Stimulated activated naive CD4-positive, alpha-beta T cell treated with Interleukin-2 at 50 U/mL for 16 hours (primary cell): ENCODE data around the gene INPP5A.
"Not testable (repeated sequence)": the region's sequence is repeated elsewhere in the genome, so short reads cannot be mapped to it uniquely, and the experiment has no call there.

Experiments used
- DNase-seq: peaks from one replicate; lab custom pipeline; 2025; lab: John Stamatoyannopoulos, UW

Gene INPP5A

GRCh38 chr10:132549371-132549770, 11.8 kb downstream of the INPP5A start:
- DNase-seq, result no peak

GRCh38 chr10:132550366-132551092, 12.9 kb downstream of the INPP5A start:
- DNase-seq, result no peak

DNA sequence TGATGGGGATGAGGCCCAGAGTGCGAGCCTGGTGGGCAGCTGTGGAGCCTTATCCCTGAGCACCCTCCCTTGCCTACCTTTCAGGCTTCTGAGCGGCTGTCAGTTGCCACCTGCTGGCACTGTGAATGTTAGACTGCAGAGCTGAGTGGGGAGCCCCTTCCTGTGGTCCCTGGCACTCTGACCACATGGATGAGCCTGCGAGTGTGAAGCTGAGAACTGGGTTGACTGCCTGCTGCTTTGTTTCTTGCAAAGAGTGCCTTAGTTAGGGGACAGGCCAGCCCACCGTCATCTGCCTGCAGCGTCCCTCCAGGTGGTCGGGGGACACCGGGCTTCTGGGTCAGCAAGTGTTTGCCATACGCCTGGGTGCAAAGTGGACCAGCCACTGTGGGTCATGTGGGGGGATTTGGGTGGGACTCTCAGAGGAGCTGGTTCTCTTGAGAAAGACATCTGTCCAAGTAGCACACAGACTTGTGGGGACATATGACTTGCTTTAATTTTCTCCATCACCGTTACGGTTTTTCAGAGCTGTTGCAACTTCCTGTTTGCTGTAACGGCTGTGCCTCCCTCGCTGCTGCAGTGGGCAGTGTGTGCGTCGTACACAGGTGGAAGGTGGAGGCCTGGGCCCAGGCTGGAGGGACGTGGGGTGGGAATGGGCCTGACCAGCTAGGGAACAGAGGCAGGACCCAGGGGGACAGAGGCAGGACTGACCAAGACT, 13.7 kb downstream of the INPP5A start:
- DNase-seq, result no peak

DNA sequence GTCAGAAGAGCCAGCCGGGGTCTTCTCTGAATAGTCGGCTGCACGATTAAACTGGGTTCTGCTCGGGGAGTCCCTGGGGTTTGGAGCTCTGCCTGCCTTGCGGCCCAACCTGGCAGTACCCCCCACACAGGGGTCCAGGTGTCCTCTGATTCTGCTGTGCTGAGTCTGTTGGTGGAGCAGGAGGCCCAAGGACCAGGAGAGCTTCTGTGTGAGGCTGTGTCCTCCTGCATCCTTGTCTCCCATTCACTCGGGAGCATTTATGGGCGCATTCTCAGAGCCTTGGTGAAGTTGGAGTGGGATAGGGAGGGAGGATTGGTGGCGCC, 14.2 kb downstream of the INPP5A start:
- DNase-seq, result no peak

GRCh38 chr10:132552635-132553034, 15.0 kb downstream of the INPP5A start:
- DNase-seq, result not testable (repeated sequence)

GRCh38 chr10:132553568-132553967, 16.0 kb downstream of the INPP5A start:
- not testable (repeated sequence) for DNase-seq

DNA sequence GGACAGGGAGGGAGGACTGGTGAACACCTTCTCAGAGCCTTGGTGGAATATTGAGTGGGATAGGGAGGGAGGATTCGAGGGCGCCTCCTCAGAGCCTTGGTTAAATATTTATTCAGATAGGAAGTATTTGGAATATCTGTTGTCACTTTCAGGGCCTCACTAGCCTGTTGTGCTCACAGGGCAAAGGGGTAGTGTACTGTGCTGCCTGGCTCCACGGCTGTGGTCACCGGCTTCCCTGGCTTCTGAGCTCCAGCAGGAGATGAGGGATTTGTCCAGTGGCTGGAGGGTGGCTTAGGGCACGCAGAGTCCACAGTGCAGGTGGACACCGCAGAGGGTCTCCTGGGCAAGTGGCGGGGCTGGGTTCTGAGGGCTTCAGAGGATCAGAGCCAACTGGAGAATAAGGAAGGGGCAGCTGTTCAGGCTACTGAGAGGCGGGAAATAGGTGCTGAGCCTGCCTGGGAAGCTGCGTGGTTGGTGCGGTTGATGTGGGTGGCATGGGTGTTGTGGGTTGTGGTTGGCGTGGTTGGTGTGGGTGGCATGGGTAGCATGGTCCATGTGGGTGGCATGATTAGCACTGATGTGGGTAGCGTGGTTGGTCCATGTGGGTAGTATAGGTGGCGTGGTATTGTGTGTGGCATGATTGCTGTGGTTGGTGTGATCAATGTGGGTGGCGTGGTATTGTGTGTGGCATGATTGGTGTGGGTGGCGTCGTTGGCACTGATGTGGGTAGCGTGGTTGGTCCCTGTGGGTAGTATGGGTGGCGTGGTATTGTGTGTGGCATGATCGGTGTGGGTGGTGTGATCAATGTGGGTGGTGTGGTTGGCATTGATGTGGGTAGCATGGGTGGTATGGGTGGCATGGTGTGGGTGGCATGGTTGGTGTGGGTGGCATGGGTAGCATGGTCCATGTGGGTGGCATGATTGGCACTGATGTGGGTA, 16.7 kb downstream of the INPP5A start:
- no peak for DNase-seq

DNA sequence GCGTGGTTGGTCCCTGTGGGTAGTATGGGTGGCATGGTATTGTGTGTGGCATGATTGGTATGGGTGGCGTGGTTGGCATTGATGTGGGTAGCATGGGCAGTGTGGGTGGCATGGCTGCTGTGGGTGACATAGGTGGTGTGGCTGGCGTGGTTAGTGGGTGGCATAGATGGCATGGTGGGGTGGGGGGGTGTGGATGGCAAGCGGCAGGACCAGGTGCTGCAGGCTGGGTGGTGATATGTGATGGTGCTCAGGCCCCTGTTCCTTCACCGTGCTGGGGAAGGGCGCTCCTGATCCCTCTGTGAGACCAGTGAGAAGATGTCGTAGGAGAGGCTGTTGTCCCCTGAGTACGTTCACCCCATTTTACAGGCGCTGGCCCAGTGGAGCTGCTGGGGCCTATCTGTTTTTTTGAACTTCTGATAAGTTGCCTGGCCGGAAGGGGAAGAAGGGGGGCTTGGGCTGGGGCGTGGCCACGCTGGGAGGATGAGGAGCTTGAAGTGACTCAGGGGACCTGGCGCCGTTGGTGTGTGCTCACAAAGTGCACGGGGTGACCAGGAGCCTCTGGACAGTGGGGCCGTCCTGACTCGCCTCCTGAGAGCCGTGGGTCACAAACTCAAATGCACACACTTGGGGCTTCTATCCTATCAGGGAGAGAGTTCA, 17.5 kb downstream of the INPP5A start:
- DNase-seq, result no peak

DNA sequence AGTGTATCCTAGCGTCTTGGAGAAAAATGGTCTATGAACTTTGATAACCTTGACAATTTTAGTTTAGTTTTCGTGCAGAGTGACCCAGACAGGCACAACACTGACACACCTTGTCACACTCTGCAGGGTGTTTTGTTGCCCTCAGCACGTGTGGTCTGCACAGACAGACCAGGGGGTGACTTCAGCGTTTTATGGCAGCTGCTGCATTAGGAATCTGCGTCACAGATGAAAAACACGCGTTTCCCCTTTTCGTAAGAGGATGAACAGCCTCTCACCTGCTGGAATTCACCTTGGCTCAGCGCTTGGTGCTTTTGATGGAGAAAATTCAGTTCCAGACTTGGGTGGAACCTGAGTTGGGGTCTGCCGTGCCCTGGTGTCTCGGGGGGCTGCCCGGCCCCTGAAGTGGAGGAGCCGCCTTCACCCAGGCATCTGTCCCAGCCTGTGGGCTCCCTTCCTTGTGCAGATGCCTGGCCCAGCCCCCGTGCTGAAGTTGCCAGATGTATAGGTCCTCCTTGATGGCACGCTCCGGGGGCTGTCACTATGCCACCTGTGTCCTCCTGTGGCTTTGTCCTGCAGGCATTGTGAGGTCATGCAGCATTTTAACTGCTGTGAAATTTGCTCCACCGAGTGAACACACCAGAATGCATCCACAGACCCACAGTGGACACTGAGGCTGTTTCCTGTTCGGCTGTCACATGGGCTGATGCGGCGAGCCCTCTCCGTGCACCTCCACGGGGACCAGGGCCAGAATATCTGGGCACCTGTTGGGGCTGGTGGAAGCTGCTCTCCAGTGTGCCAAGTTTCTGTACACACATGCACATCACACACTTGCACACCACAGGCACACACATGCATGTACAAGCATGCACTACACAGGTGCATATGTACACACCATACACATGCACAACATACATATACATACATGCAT, 18.3 kb downstream of the INPP5A start:
- DNase-seq, result no peak

GRCh38 chr10:132556994-132557441, 19.4 kb downstream of the INPP5A start:
- DNase-seq, result no peak

DNA sequence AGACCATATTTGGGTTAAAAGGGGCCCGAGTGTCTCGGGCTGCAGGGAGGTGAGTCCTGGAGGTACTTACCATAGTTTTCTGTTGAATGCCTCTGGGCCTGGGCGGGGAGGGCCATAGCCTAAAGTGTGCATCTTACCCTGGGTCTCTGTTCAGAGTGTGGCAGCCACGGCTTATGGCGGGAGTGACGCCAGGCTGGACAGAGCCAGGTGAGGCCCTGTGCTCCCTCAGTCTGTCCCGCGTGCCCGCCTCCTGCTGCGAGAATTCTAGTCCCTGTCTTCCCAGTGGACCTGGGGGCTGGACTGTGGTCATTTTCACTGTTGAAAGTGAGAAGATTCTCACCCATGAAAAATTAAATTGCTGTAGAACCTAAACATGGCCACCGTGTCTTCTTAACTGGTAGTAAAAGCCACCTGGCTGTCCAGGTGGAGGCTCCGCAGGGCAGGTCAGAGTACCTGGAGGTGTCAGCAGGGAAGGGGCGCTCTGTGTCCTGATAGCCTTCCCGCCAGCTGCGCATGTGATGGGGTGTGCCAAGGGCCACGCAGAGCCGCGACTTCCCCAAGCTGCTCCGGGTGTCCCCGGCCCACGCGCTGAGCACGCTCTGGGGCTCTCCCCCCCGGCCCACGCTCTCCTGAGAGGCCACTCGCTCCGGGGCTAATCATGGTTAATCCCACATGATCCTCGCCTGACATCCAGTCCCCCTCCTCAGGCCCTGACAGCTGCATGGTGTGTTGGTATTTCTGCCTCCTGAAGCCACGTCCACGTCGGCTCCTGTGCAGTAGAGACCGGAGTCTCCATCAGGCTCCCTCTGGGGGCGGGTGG, 20.3 kb downstream of the INPP5A start:
- DNase-seq, result no peak

DNA sequence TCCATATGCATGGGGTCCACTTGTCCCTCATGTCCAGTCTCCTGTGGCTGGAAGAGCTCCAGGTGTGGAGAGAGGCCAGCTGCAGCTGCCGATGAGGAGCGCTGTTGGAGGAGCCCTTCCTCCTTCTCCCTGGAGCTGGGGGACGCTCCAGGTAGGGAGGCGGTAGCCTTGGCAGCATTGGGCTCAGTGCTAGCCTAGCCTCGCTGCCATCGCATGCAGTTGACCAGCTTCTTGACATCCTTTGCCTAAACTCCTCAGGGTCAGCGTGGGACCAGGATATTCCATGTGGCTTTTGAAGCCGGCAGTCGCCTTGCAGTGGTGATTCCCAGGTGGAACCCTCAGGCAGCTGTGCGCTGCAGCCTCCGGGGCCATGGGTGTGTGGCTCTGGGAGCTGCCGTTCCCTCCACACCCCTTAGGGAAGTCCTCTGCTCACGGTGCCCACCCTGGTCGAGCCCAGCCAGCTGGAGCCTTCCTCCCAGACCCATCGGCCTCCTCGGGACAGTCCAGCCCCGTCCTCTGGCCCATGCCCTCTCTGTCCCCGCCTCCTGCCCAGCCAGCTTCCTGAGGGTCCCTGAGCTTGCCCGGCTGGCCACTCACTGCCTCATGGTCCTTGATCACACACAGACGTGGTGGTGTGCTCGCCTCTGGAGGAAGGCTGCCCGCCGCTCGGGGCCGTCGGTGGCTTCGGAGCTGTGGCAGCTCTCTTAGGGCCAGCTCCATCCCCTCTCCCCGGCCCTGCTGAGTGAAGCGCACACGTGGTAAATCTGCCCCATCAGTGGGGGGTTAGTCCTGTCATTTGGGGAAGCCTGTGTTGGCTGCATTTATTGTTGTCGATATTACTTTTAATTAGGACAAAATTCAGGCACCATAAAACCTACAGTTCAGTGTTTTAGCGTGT, 21.2 kb downstream of the INPP5A start:
- DNase-seq, result no peak

DNA sequence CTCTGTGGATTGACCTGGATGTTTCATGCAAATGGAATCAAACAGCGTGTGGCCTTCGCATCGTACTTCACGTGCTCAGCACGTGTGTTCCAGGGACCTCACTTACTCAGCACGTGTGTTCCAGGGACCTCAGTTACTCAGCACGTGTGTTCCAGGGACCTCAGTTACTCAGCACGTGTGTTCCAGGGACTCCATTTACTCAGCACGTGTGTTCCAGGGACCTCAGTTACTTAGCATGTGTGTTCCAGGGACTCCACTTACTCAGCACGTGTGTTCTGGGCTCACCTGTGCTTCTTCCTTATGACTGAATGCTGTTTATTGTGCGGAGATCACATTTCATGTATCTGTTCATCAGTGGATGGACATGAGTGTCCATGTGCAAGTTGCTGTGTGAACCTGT, 22.0 kb downstream of the INPP5A start:
- no peak for DNase-seq

GRCh38 chr10:132560241-132560731, 22.7 kb downstream of the INPP5A start:
- DNase-seq, result no peak

DNA sequence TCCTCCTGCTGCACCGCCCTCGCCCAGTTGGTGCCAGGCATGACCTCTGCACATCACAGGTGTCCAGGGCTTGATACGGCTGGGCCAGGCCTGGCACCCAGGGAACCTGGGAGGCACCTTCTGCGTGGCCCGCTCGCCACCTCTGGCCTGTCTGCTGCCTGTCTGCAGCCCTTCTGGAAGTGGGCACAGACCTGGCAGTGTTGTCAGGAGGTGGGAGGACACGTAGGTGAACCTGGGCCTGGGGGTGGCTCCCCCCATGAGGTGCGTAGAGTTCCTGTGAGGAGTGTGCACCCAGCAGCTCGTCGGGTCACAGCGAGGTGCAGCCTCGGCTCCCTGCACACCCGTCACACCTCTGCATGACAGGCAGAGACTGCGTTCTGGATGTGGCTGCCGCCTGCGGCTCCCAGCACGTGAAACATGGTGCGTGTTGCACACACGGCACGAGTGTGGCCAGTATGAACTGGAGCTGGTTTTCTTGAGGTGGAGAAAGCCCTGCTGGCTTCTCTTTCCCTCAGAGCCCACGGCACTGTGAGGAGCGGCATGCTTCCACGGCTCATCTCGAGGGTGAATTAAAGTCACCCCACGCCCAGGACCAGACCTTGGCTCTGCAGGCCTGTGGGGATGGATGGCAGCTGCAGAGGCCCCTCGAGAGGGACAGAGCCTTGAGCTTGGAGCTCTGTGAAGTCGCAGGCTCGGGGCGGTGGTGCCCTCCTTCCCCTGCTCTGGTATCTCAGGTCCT, 24.8 kb downstream of the INPP5A start:
- DNase-seq, result no peak

DNA sequence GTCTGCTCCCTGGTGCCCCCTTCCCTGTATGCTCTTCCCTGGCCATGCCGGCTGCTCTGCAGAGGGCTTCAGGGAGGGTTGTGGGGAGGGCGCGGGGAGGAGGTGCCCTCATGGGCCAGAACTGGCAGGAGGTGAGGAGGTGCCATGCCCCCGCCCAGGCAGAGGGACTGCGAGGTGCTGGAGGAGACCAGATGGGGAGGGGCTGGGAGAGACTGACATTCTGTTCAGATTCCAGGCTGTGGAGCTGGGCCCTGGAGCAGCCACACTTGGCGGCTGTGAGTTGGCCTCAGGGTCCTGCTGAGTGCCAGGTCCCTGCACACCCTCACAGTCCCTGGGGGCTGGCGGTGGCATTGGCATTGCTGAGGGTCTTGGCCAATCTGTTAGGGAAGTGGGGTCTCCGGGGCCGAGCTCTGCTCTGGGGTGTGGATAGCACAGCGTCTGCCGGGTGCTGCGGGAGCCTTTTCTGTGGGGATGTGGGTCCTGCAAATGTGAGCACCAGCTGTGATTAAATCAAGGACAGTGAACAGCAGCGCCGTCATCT, 25.4 kb downstream of the INPP5A start:
- DNase-seq, result no peak

- DNase-seq, result no peak
Measured at GRCh38 chr10:132563485-132564248, 26.1 kb downstream of the INPP5A start.
